ENCODE measurements around the gene CAMK2G. TPM values are rescaled to one million over a fixed set of nuclear protein-coding genes. Genes with fewer than 3 reads are reported as not detected.
"Not testable (repeated sequence)": the region's sequence is repeated elsewhere in the genome, so short reads cannot be mapped to it uniquely, and the experiment has no call there.

CAMK2G gene
- total RNA-seq, 1 experiment from 2014 or later: 17.6 TPM

DNA sequence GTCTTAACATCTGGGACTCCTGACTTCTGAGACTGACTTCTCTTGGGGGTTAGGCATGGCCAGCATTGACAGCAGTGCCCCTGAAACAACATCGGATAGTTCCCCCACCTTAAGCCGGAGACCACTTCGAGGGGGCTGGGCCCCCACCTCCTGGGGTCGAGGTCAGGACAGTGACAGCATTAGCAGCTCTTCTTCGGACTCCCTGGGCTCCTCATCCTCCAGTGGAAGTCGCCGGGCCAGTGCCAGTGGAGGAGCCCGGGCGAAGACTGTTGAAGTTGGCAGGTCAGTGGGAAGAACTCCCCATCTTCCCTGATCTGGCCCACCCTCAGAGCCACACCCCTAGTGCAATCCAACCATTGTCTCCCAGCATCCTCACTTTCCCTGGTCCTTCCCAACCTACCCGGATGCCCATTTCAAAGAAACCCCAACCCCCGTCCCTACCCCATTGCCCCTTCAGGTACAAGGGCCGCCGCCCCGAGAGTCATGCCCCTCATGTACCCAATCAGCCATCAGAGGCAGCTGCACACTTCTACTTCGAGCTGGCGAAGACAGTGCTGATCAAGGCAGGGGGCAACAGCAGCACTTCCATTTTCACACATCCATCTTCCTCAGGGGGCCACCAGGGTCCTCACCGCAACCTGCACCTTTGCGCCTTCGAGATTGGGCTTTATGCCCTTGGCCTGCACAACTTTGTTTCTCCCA lies 76.9 kb downstream of the CAMK2G start:
- no peak overlapping the region for H3K4me3 ChIP-seq
- peaks cover 89% of the 10 kb centered on the region for H3K36me3 ChIP-seq
- H3K27ac ChIP-seq: no peak overlapping the region
- H3K27me3 ChIP-seq (replicated peaks): no peaks in the 10 kb centered on the region
- DNase-seq (ENCODE audit: low read depth in 1 of 2, low spot score in 2 of 2): no peak
- no peaks in the 10 kb centered on the region for H3K4me1 ChIP-seq (replicated peaks)
- no peaks in the 10 kb centered on the region; the same call in 1 of the 2 replicates for H3K9me3 ChIP-seq (replicated peaks)

DNA sequence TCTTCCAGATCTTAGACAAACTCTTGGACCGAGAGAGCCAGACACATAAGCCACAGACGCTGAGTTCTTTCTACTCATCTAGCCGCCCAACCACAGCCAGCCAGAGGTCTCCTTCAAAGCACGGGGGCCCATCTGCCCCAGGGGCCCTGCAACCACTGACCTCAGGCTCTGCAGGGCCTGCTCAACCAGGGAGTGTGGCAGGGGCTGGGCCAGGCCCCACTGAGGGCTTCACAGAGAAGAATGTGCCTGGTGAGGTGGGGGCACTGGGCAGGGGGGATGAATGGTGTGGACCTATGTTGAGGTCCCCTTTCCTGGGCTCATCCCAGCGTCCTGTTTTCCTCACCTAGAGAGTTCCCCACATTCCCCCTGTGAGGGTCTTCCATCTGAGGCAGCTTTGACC lies 77.6 kb downstream of the CAMK2G start:
- Histone ChIP-seq H3K36me3 (peaks cover 89% of the 10 kb centered on the region), H3K4me3 (no peak overlapping the region), H3K27ac (no peak overlapping the region), H3K4me1 (replicated peaks) (no peaks in the 10 kb centered on the region), H3K9me3 (replicated peaks) (no peaks in the 10 kb centered on the region; the same call in 1 of the 2 replicates), H3K27me3 (replicated peaks) (no peaks in the 10 kb centered on the region)
- DNase-seq (ENCODE audit: low read depth in 1 of 2, low spot score in 2 of 2): no peak

DNA sequence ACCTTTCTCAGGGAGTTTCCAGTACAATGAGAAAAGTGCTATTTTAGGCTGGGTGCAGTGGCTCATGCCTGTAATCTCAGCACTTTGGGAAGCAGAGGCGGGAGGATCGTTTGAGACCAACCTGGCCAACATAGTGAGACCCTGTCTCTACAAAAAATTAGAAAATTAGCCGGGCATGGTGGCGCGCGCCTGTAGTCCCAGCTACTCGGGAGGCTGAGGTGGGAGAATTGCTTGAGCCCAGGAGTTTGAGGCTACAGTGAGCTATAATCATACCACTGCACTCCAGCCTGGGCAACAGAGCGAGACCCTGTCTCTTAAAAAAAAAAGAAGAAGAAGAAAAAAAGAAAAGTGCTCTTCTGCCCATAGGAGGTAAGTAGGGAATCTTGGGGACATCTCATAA lies 78.3 kb downstream of the CAMK2G start:
- H3K27ac ChIP-seq; H3K27me3 ChIP-seq (replicated peaks); H3K4me3 ChIP-seq; H3K9me3 ChIP-seq (replicated peaks); H3K4me1 ChIP-seq (replicated peaks); DNase-seq (ENCODE audit: low read depth in 1 of 2, low spot score in 2 of 2): not testable (repeated sequence)
- peaks cover 89% of the 10 kb centered on the region for H3K36me3 ChIP-seq

DNA sequence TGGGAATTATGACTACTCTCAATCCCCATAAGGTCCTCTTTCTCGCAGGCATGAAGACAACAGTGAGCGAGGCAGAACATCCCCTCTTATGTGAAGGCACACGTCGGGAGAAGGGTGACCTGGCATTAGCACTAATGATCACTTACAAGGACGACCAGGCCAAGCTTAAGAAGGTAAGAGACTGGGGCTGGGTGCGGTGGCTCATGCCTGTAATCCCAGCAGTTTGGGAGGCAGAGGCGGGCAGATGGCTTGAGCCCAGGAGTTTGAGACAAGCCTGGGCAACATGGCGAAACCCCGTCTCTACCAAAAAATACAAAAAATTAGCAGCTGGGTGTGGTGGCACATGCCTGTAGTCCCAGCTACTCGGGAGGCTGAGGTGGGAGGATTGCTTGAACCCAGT lies 78.9 kb downstream of the CAMK2G start:
- H3K27me3 ChIP-seq (replicated peaks); DNase-seq (ENCODE audit: low read depth in 1 of 2, low spot score in 2 of 2); H3K4me3 ChIP-seq; H3K4me1 ChIP-seq (replicated peaks); H3K9me3 ChIP-seq (replicated peaks); H3K27ac ChIP-seq: not testable (repeated sequence)
- peaks cover 92% of the 10 kb centered on the region for H3K36me3 ChIP-seq

- no peak for DNase-seq (ENCODE audit: low read depth in 1 of 2, low spot score in 2 of 2)
- Histone ChIP-seq H3K4me1 (replicated peaks) (no peaks in the 10 kb centered on the region), H3K27ac (no peak overlapping the region), H3K36me3 (peaks cover 87% of the 10 kb centered on the region), H3K9me3 (replicated peaks) (no peaks in the 10 kb centered on the region), H3K4me3 (no peak overlapping the region), H3K27me3 (replicated peaks) (no peaks in the 10 kb centered on the region)
These were observed 80.9 kb downstream of the CAMK2G start for GRCh38 chr10:73793456-73793855.

DNA sequence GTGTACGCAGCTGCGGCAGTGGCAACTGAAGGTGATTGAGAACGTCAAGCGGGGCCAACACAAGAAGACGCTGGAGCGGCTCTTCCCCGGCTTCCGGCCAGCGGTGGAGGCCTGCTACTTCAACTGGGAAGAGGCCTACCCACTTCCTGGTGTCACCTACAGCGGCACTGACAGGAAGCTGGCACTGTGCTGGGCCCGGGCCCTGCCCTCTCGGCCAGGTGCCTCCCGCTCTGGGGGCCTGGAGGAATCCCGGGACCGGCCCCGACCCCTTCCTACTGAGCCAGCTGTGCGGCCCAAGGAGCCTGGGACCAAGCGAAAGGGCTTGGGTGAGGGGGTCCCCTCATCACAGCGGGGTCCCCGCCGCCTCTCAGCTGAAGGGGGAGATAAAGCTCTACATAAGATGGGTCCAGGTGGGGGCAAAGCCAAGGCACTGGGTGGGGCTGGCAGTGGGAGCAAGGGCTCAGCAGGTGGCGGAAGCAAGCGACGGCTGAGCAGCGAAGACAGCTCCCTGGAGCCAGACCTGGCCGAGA lies 82.4 kb downstream of the CAMK2G start:
- Histone ChIP-seq H3K4me1 (replicated peaks) (peaks cover 5% of the 10 kb centered on the region; the same call in 1 of the 2 replicates), H3K36me3 (peaks cover 78% of the 10 kb centered on the region), H3K27ac (no peak overlapping the region), H3K9me3 (replicated peaks) (no peaks in the 10 kb centered on the region), H3K27me3 (replicated peaks) (no peaks in the 10 kb centered on the region), H3K4me3 (no peak overlapping the region)
- no peak for DNase-seq (ENCODE audit: low read depth in 1 of 2, low spot score in 2 of 2)

DNA sequence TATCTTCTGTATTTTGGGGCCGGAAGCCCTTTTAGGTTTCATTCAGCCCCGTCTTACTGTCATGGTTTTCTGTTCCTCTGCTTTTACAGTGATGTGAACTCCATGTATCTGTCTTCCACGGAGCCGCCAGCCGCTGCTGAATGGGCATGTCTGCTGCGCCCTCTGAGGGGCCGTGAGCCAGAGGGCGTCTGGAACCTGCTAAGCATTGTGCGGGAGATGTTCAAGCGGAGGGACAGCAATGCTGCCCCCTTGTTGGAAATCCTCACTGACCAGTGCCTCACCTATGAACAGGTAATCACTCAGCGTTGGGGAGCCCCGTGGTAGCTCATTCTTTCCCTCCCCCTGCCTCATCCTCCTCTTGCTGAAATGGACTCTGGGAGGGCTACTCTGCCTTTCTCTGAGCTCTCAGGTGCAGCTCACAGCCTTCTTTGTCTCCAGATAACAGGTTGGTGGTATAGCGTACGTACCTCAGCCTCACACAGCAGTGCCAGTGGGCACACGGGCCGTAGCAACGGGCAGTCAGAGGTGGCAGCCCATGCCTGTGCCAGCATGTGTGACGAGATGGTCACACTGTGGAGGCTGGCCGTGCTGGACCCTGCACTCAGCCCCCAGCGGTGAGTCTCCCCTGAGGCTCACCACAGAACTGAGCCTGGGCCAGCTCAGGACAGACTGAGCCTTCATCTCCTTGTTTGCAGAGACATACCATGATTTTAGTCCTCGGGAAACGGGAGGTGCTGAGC lies 83.3 kb downstream of the CAMK2G start:
- H3K36me3 ChIP-seq: peaks cover 70% of the 10 kb centered on the region
- no peaks in the 10 kb centered on the region for H3K27me3 ChIP-seq (replicated peaks)
- H3K4me3 ChIP-seq: no peak overlapping the region
- H3K27ac ChIP-seq: no peak overlapping the region
- DNase-seq (ENCODE audit: low read depth in 1 of 2, low spot score in 2 of 2): no peak
- peaks cover 10% of the 10 kb centered on the region; the same call in 1 of the 2 replicates for H3K4me1 ChIP-seq (replicated peaks)
- no peaks in the 10 kb centered on the region for H3K9me3 ChIP-seq (replicated peaks)

DNA sequence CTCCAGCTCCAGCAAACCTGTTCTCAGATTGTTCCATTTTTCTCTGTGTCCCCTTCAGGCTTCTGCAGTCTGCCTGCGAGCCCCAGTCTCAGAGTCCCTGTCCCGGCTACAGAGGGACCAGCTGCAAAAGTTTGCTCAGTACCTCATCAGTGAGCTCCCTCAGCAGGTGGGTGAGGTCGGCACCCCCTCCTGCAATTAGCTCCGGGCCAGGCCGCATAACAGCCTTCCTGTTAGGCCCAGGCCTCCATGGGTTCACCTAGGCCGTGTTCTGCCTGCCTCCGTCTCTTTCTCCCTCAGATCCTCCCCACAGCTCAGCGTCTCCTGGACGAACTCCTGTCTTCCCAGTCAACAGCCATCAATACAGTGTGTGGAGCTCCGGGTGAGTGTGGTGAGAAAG lies 84.7 kb downstream of the CAMK2G start:
- Histone ChIP-seq H3K36me3 (peaks cover 61% of the 10 kb centered on the region), H3K4me3 (no peak overlapping the region)

GRCh38 chr10:73788864-73789658 lies 85.3 kb downstream of the CAMK2G start:
- peaks cover 15% of the 10 kb centered on the region for H3K4me1 ChIP-seq (replicated peaks)
- H3K4me3 ChIP-seq: no peak overlapping the region
- DNase-seq (ENCODE audit: low read depth in 1 of 2, low spot score in 2 of 2): no peak
- no peaks in the 10 kb centered on the region for H3K9me3 ChIP-seq (replicated peaks)
- no peak overlapping the region for H3K27ac ChIP-seq
- H3K36me3 ChIP-seq: peaks cover 55% of the 10 kb centered on the region
- no peaks in the 10 kb centered on the region for H3K27me3 ChIP-seq (replicated peaks)

More for the DNA sequence above, 84.7 kb downstream of the CAMK2G start:
- peaks cover 14% of the 10 kb centered on the region for H3K4me1 ChIP-seq (replicated peaks)
- H3K27ac ChIP-seq: no peak overlapping the region
- DNase-seq (ENCODE audit: low read depth in 1 of 2, low spot score in 2 of 2): no peak
- no peaks in the 10 kb centered on the region for H3K27me3 ChIP-seq (replicated peaks)
- no peaks in the 10 kb centered on the region for H3K9me3 ChIP-seq (replicated peaks)

GRCh38 chr10:73787031-73787800 lies 87.1 kb downstream of the CAMK2G start:
- not testable (repeated sequence) for H3K9me3 ChIP-seq (replicated peaks); DNase-seq (ENCODE audit: low read depth in 1 of 2, low spot score in 2 of 2); H3K27ac ChIP-seq; H3K27me3 ChIP-seq (replicated peaks); H3K4me3 ChIP-seq
- H3K36me3 ChIP-seq: peaks cover 49% of the 10 kb centered on the region
- peaks cover 26% of the 10 kb centered on the region for H3K4me1 ChIP-seq (replicated peaks)

GRCh38 chr10:73786512-73786885 lies 87.9 kb downstream of the CAMK2G start:
- Histone ChIP-seq H3K27ac (no peak overlapping the region), H3K4me3 (peak overlapping the region; percentile 64), H3K9me3 (replicated peaks) (no peaks in the 10 kb centered on the region), H3K36me3 (peaks cover 45% of the 10 kb centered on the region), H3K4me1 (replicated peaks) (peaks cover 26% of the 10 kb centered on the region), H3K27me3 (replicated peaks) (no peaks in the 10 kb centered on the region)
- DNase-seq (ENCODE audit: low read depth in 1 of 2, low spot score in 2 of 2): no peak

GRCh38 chr10:73785721-73786511 lies 88.4 kb downstream of the CAMK2G start:
- peak; percentile 53 to 60 for DNase-seq (ENCODE audit: low read depth in 1 of 2, low spot score in 2 of 2)
- Histone ChIP-seq H3K27me3 (replicated peaks) (no peaks in the 10 kb centered on the region), H3K9me3 (replicated peaks) (no peaks in the 10 kb centered on the region), H3K36me3 (peaks cover 44% of the 10 kb centered on the region), H3K27ac (peak overlapping the region; percentile 38; the same call in 1 of the 2 replicates), H3K4me1 (replicated peaks) (peaks cover 30% of the 10 kb centered on the region), H3K4me3 (peak overlapping the region; percentile 64)
